Activated CD8-positive, alpha-beta memory T cell treated with anti-CD3 and anti-CD28 coated beads for 36 hours (primary cell): ENCODE results near the gene KIF16B. TPM values are rescaled to one million over a fixed set of nuclear protein-coding genes. Genes with fewer than 3 reads are reported as not detected.
"Not testable (repeated sequence)": the region's sequence is repeated elsewhere in the genome, so short reads cannot be mapped to it uniquely, and the experiment has no call there.

Experiments
- CTCF ChIA-PET: fragments of 350-600 bp; sonication (Branson Sonifier 250); formaldehyde crosslinking; loops from one replicate; lab custom pipeline; 2021; ENCODE audit warnings: antibody characterized with exemption; lab: Charles Lee
- POLR2A ChIA-PET: fragments of 350-600 bp; sonication (Branson Sonifier 250); formaldehyde crosslinking; loops from one replicate; lab custom pipeline; 2021; ENCODE audit warnings: antibody characterized with exemption; lab: Charles Lee
- total RNA-seq, 2 experiments: library from RNA; stranded (reverse); gene quantifications; one replicate each; pipeline ENCODE4 v1.2.3, GENCODE V29; 2021

The KIF16B gene
- total RNA-seq, 2 experiments from 2014 or later: 3.2 TPM

DNA sequence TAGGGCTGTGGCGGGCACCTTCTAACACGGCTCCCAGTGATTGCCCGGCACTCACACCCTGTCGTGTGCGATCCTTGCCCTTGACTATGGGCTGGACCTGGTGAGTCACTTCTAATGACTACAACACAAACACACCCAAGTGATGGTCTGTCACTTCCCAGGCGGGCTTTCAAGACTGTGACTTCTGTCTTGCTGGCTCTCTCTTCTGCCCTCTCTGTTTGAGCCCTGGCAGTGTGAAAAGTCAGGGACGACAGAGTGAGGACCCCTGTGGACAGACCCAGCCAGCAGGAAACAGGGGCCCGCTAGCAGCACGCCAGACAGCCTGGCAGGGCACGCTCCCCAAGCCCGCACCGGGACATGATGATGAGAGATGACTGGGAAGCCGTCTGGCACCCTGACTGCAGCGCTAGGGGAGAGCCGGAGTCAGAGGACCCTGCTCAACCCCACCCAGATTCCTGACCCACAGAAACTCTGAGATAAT, 43.0 kb downstream of the KIF16B start:
- ChIA-PET CTCF (no interaction called here), POLR2A (no interaction called here)

DNA sequence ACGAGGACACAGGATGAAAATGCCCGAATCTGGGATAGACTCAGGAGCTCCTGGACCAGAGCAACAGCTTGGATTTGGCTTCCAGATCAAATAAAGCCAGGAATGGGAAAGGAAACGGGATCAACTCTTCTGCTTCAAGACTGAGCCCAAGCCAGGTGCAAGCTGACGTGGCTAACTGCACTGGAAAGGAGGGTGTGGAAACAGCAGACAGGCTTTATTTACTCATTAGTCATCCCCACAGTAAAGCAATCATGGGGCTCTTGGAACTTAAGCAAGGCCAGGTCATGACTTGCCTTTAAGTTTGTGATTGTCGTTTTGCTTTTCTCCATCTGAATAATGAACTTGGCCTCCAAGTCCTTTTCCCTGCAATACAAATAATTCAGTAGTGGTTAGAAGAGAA, 45.2 kb downstream of the KIF16B start:
- ChIA-PET POLR2A (no interaction called here), CTCF (no interaction called here)

DNA sequence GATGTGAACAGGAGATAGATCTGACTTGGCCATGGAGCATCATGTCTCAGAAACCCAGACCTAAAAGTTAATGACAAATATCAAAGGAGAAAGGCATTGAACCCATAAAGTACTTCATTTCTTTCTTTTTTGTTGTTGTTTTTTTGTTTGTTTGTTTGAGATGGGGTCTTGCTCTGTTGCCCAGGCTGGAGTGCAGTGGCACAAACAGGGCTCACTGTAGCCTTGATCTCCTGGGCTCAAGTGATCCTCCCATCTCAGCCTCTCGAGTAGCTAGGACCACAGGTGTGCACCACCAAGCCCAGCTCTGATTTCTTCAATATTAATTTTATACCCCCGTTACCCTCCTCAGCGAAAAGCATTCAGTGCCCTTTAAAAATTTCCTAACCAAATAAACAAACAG, 45.8 kb downstream of the KIF16B start:
- POLR2A ChIA-PET: no interaction called here

GRCh38 chr20:16526433-16527380, 46.5 kb downstream of the KIF16B start:
- POLR2A ChIA-PET: no interaction called here
- CTCF ChIA-PET: no interaction called here

More for the DNA sequence above, 45.8 kb downstream of the KIF16B start:
- CTCF ChIA-PET: no interaction called here

DNA sequence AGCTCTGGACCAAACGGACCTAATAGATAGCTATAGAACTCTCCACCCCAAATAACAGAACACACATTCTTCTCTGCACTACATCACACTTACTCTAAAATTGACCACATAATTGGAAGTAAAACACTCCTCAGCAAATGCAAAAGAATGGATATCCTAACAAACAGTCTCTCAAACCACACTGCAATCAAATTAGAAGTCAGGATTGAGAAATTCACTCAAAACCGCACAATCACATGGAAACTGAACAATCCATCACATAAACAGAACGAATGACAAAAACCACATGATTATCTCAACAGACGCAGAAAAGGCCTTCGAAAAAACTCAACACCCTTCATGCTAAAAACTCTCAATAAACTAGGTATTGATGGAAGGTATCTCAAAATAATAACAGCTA, 50.6 kb downstream of the KIF16B start:
- CTCF ChIA-PET, POLR2A ChIA-PET: not testable (repeated sequence)

- CTCF ChIA-PET: no interaction called here
Measured at GRCh38 chr20:16520154-16520553, 53.1 kb downstream of the KIF16B start.

GRCh38 chr20:16519673-16520072, 53.6 kb downstream of the KIF16B start:
- POLR2A ChIA-PET, CTCF ChIA-PET: not testable (repeated sequence)

More at GRCh38 chr20:16520154-16520553, 53.1 kb downstream of the KIF16B start:
- POLR2A ChIA-PET: no interaction called here

GRCh38 chr20:16518784-16519084, 54.5 kb downstream of the KIF16B start:
- CTCF ChIA-PET: no interaction called here
- POLR2A ChIA-PET: no interaction called here

- ChIA-PET POLR2A (no interaction called here), CTCF (interaction anchor here (0.9 kb wide), 1 partner anchor 59 kb away, joined by 3 read pairs; no protein-coding TSS in a partner anchor)
Measured at GRCh38 chr20:16517946-16518783, 55.1 kb downstream of the KIF16B start.

GRCh38 chr20:16516794-16517193, 56.5 kb downstream of the KIF16B start:
- ChIA-PET POLR2A (no interaction called here), CTCF (no interaction called here)

DNA sequence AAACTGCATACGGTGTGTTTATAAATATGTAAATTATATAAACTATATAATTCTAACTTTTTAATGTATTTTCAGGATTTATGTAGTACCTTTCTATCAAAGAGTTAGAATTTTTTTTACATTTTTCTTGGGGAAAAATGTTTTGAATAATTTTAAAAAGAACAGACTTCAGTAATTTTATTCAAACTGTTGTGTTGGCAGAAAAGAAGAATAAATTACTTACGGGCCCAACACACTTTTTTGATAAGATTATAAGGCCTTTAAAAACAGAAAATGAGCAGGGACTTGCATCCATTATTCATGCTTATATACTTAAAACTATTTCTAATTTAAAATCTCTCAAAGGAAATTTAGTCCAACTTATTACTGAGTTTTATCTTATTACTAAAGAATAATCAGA, 58.2 kb downstream of the KIF16B start:
- ChIA-PET POLR2A (no interaction called here), CTCF (no interaction called here)

GRCh38 chr20:16514140-16514539, 59.1 kb downstream of the KIF16B start:
- ChIA-PET POLR2A (no interaction called here), CTCF (interaction anchor here (0.7 kb wide), 1 partner anchor 33 kb away, joined by 4 read pairs; no protein-coding TSS in a partner anchor)

DNA sequence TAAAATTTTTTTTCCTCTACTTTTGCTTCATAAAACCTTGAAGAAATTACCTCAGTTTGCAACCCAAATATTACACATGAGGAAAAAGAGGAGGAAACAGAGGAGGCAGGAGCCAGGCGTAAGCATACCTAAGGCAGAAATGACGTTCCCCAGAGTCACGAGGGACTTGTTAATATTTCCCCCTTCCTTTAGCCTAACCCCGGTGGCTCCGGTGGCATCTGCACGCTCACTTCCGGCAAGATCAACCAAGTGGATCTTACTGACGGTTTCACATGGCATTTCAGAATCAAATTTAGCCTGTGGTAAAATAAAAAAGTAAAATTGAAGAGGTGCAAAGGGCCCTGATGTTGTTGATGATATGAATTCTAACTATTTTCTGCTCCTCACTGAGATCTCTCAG, 67.4 kb downstream of the KIF16B start:
- POLR2A ChIA-PET: no interaction called here
- CTCF ChIA-PET: no interaction called here

- POLR2A ChIA-PET: no interaction called here
- CTCF ChIA-PET: no interaction called here
Measured at GRCh38 chr20:16501301-16501700, 71.9 kb downstream of the KIF16B start.

GRCh38 chr20:16500197-16500596, 73.1 kb downstream of the KIF16B start:
- POLR2A ChIA-PET: no interaction called here
- CTCF ChIA-PET: no interaction called here

DNA sequence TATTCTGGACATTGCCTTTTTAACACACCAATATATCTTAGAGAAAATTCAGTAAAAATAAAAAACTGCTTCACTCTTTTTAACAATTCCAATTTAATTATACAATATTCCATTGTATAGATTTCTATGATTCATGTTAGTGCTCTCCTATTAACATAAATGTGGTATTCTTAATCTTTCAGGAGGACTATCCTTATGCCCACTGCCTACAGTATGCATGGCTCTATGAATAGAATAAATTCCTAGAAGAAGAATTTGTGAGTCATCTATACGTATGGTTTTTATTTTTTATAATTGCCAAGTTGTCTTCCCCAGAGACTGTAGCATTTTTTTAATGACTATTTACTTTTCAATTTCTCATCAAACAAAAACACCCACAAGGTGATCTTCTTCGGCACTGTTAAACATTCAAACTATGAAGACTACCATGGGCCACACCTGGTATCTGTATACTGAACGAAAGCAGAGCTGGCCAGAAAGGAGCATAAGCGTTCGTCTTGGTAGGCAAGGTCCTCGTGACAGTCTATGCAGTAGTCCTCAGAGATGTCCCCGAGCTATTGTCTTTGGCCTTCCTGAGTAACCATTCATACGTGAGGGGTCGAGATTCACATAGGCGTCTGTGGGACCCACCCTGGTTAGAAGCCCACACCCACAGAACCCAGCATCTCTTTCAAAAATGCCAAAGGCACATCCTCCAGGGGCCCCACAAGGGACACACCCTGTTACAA, 74.6 kb downstream of the KIF16B start:
- ChIA-PET CTCF (no interaction called here), POLR2A (no interaction called here)

GRCh38 chr20:16497896-16498295, 75.4 kb downstream of the KIF16B start:
- ChIA-PET POLR2A (no interaction called here), CTCF (no interaction called here)

DNA sequence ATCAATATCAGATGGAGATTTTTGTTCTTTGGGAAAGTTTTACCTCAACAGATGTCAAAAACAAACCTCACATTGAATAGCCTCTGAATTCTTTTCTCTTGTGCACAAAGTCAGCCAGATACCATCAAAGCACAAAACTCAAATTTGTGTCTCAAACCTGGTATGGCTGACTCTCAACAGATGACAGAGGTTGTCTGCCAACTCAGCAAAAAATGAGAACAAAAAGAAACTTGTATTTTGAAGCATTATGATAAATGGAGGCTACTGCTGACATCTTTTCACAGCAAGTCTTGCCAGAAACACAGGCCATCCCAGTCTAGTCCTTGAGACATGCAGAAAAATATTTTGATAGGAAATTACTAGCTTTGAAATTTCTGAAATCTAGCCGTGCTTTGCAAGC, 79.8 kb downstream of the KIF16B start:
- CTCF ChIA-PET: no interaction called here
- POLR2A ChIA-PET: no interaction called here

DNA sequence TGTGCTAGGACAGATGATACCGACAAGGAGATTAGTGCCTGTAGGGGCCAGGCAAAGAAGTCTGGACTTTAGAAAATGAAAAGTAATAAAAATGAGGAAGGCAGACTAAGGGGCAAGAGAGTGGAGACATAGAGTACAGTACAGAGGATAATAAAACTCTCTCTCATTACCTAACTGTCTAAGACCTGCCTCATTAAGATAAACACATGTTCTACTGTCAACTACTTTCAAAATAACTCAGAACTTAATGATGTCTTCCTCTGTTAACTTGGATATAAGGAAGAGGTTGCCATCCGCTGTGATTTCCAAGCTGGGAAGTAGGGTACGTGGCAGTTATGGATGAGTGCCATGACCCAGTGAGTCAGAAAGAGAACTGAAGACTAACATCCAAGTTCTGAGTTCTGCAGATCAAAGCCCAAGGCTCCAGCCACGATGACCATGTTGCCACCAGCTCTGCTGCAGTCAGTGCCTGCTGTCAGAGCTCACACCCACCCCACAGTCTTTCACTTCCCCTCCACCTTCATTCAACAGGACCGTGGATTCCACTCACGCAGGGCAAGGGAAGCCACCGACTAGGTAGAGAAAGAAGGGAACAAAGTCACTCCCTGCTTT, 81.8 kb downstream of the KIF16B start:
- POLR2A ChIA-PET: no interaction called here
- CTCF ChIA-PET: no interaction called here
